Measurements from ENCODE around the gene SLC9A3.

The SLC9A3 gene

DNA sequence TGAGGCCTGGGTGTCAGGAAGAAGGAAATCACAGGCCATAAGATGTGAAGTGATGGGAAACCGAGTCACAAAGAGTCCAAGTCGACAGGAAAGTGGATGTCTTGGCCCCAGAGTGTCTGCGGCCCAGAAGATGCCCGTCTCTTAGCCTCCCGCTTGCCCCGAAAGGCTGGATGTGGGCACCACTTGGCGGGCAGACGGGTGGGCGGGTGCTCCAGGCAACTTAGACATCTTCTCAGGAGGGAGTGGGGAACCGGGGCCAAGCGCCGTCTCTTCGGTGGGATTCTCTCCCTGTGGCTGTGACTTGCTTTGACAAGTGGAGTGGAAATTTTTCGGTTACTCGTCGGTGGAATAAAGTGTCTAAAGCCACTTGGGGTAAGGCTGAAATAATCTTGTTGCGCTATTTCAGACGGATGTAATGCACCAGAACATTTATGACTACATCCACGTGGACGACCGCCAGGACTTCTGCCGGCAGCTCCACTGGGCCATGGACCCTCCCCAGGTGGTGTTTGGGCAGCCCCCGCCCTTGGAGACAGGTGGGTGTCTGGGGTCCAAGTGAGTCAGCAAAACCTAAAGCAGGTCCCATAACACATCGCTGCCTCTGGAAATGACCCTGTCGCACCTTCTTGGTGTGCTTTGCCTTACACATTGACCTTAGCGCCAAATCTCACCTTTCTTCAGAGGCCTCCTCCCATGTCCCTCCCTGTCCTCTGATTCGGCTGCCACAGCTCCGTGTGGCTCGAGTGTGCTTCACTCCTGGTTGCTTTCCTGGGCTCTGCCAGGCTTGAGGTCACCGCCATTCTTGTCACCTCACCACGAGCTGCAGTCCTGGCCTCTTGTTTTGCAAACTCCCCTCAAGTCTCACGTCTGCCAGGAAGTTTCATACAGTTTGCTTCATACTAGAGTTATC is 101.7 kb downstream of the SLC9A3 start:
- Histone ChIP-seq H4K91ac (ENCODE audit: low read depth, low read length) (no peak overlapping the region), H3K79me1 (ENCODE audit: low read length) (peaks cover 3% of the 10 kb centered on the region), H3K79me2 (ENCODE audit: control insufficient read depth, insufficient read depth, low read length, poor library complexity) (no peaks in the 10 kb centered on the region), H3K9me3 (ENCODE audit: insufficient read depth, low read depth, low read length) (no peaks in the 10 kb centered on the region), H3K9ac (ENCODE audit: low read length) (no peak overlapping the region), H2BK12ac (ENCODE audit: low read length) (no peak overlapping the region), H2BK5ac (ENCODE audit: low read depth, low read length, poor library complexity) (no peak overlapping the region), H4K12ac (ENCODE audit: low read depth, low read length) (no peak overlapping the region), H3K4me1 (ENCODE audit: control insufficient read depth in 1 of 2, insufficient read depth in 2 of 2, low read length in 2 of 2) (peaks cover 3 to 4% of the 10 kb centered on the region in 2 experiments), H3K4me2 (ENCODE audit: low read length) (no peak overlapping the region), H3K14ac (ENCODE audit: low read length) (no peak overlapping the region), H3K27me3 (ENCODE audit: insufficient read depth, low read length) (no peaks in the 10 kb centered on the region), H3K36me3 (ENCODE audit: control insufficient read depth in 1 of 2, insufficient read depth in 2 of 2, low read length in 2 of 2) (no peaks in the 10 kb centered on the region), H3K18ac (ENCODE audit: low read length) (no peak overlapping the region), H3K23ac (ENCODE audit: low read length) (no peak overlapping the region), H2AK5ac (ENCODE audit: low read length) (no peak overlapping the region), H3K27ac (ENCODE audit: low read depth, low read length) (no peak overlapping the region), H4K8ac (ENCODE audit: low read depth, low read length) (no peak overlapping the region), H2AFZ (ENCODE audit: insufficient read depth, low read length, poor library complexity) (no peak overlapping the region), H3K4ac (ENCODE audit: low read depth, low read length) (no peak overlapping the region), H3K4me3 (ENCODE audit: low read depth, low read length) (no peak overlapping the region), H2BK120ac (ENCODE audit: insufficient read depth, low read length, poor library complexity) (no peak overlapping the region)
- WGBS (ENCODE audit: extremely low coverage, insufficient coverage, insufficient read length) = no CpG with 5 or more reads among the region's 32 CpGs
- DNase-seq = no peak

DNA sequence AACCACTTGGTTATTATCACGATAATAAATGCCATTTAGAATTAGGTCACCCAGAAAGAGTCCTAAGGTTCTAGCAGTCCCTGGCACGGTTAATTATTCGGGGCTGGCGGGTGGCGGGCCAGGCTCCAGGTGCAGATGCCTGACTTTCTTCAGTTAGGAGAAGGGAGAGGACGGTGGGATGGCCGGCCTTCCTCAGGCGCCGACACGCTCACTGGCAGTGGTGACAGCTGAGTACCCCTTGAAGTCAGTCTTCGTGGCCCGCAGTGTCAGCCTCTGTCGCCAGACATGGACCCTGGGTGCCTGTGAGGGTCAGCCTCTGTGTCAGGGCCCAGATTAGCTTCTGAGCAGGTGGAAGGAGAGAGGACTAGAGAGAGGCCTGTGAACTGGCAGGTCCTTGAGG is 102.3 kb downstream of the SLC9A3 start:
- Histone ChIP-seq H3K79me1 (ENCODE audit: low read length) (peaks cover 3% of the 10 kb centered on the region), H2BK12ac (ENCODE audit: low read length) (no peak overlapping the region), H4K8ac (ENCODE audit: low read depth, low read length) (no peak overlapping the region), H3K4me2 (ENCODE audit: low read length) (no peak overlapping the region), H3K9ac (ENCODE audit: low read length) (no peak overlapping the region), H3K18ac (ENCODE audit: low read length) (no peak overlapping the region), H2AFZ (ENCODE audit: insufficient read depth, low read length, poor library complexity) (no peak overlapping the region), H3K9me3 (ENCODE audit: insufficient read depth, low read depth, low read length) (no peaks in the 10 kb centered on the region), H3K4me3 (ENCODE audit: low read depth, low read length) (no peak overlapping the region), H3K14ac (ENCODE audit: low read length) (no peak overlapping the region), H3K23ac (ENCODE audit: low read length) (no peak overlapping the region), H3K79me2 (ENCODE audit: control insufficient read depth, insufficient read depth, low read length, poor library complexity) (no peaks in the 10 kb centered on the region), H2BK5ac (ENCODE audit: low read depth, low read length, poor library complexity) (no peak overlapping the region), H4K12ac (ENCODE audit: low read depth, low read length) (no peak overlapping the region), H4K91ac (ENCODE audit: low read depth, low read length) (no peak overlapping the region), H3K27me3 (ENCODE audit: insufficient read depth, low read length) (no peaks in the 10 kb centered on the region), H3K4ac (ENCODE audit: low read depth, low read length) (no peak overlapping the region), H3K4me1 (ENCODE audit: control insufficient read depth in 1 of 2, insufficient read depth in 2 of 2, low read length in 2 of 2) (peaks cover 3 to 4% of the 10 kb centered on the region in 2 experiments), H2AK5ac (ENCODE audit: low read length) (no peak overlapping the region), H3K27ac (ENCODE audit: low read depth, low read length) (no peak overlapping the region), H2BK120ac (ENCODE audit: insufficient read depth, low read length, poor library complexity) (no peak overlapping the region), H3K36me3 (ENCODE audit: control insufficient read depth in 1 of 2, insufficient read depth in 2 of 2, low read length in 2 of 2) (no peaks in the 10 kb centered on the region)
- WGBS (ENCODE audit: extremely low coverage, insufficient coverage, insufficient read length) = no CpG with 5 or more reads among the region's 13 CpGs
- DNase-seq = no peak

DNA sequence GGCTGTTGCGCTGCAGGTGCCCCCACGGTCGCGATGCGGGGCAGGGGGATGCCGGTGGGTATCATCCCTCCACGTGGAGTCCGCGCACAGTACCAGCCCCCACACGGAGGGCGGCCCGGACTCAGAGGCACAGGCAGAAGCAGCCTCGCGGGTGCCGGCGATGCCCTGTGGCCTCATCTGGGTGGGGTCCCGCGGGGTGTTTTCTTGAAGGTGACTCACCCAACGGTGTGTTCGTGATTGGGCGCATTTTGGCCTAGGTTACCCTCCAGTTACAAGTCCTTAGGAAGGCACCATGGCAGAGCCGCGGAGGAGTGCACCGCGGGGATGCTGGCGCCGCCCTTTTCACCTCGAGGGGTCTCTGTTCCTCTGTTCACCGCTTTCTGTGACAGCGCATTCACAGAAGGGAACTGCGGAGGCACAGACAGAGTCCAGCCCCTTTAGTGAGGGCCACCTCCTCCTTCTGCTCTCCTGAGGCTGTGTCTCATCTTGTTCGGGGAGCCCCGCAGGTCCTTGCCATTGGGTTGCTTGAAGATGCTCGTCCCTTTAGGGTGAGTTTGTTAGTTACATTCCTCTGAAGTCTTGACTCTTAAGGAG is 102.9 kb downstream of the SLC9A3 start:
- no peaks in the 10 kb centered on the region for H3K27me3 ChIP-seq (ENCODE audit: insufficient read depth, low read length)
- H3K36me3 ChIP-seq (ENCODE audit: control insufficient read depth in 1 of 2, insufficient read depth in 2 of 2, low read length in 2 of 2) = no peaks in the 10 kb centered on the region
- H3K9ac ChIP-seq (ENCODE audit: low read length) = no peak overlapping the region
- H2BK120ac ChIP-seq (ENCODE audit: insufficient read depth, low read length, poor library complexity) = no peak overlapping the region
- no peak overlapping the region for H3K27ac ChIP-seq (ENCODE audit: low read depth, low read length)
- H3K18ac ChIP-seq (ENCODE audit: low read length) = no peak overlapping the region
- no peak overlapping the region for H2AK5ac ChIP-seq (ENCODE audit: low read length)
- WGBS (ENCODE audit: extremely low coverage, insufficient coverage, insufficient read length) = no CpG with 5 or more reads among the region's 34 CpGs
- no peak overlapping the region for H3K23ac ChIP-seq (ENCODE audit: low read length)
- H4K8ac ChIP-seq (ENCODE audit: low read depth, low read length) = no peak overlapping the region
- no peaks in the 10 kb centered on the region for H3K79me2 ChIP-seq (ENCODE audit: control insufficient read depth, insufficient read depth, low read length, poor library complexity)
- no peaks in the 10 kb centered on the region for H3K9me3 ChIP-seq (ENCODE audit: insufficient read depth, low read depth, low read length)
- H3K4me3 ChIP-seq (ENCODE audit: low read depth, low read length) = no peak overlapping the region
- H2BK5ac ChIP-seq (ENCODE audit: low read depth, low read length, poor library complexity) = no peak overlapping the region
- peaks cover 3% of the 10 kb centered on the region for H3K79me1 ChIP-seq (ENCODE audit: low read length)
- H3K4me1 ChIP-seq (ENCODE audit: control insufficient read depth in 1 of 2, insufficient read depth in 2 of 2, low read length in 2 of 2) = peaks cover 3 to 4% of the 10 kb centered on the region in 2 experiments
- H3K14ac ChIP-seq (ENCODE audit: low read length) = no peak overlapping the region
- H2AFZ ChIP-seq (ENCODE audit: insufficient read depth, low read length, poor library complexity) = no peak overlapping the region
- H2BK12ac ChIP-seq (ENCODE audit: low read length) = no peak overlapping the region
- H3K4ac ChIP-seq (ENCODE audit: low read depth, low read length) = no peak overlapping the region
- H3K4me2 ChIP-seq (ENCODE audit: low read length) = no peak overlapping the region
- H4K91ac ChIP-seq (ENCODE audit: low read depth, low read length) = no peak overlapping the region
- DNase-seq = no peak
- H4K12ac ChIP-seq (ENCODE audit: low read depth, low read length) = no peak overlapping the region

DNA sequence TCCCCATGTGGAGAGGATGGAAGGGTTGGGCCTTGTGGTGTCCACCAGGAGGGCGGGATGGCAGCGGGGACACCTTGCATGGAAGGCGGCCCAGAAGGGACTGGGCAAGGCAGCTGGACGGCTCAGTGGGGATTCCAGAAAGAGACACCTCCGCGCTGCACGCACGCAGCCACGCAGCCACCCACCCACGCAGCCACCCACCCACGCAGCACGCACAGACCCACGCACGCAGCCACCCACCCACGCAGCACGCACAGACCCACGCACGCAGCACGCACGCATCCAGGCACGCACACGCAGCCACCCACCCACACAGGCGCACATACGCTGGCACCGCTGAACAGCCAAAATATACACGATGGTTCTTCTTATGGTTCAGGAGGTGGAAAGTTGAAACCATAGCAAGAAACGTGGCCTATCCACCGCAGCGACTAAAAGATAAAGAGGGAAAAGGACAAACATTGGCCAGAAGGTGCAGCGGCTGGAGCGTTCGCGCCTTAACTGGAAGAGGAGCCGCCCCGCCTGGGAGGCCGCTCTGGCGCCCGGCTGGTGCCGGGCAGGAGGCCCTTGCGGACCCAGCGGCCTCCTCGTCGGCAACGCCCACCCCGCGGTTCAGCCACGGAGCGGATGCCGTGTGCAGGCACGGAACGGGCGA is 103.5 kb downstream of the SLC9A3 start:
- no peaks in the 10 kb centered on the region for H3K27me3 ChIP-seq (ENCODE audit: insufficient read depth, low read length)
- H2BK12ac ChIP-seq (ENCODE audit: low read length) = no peak overlapping the region
- peaks cover 8% of the 10 kb centered on the region for H3K79me1 ChIP-seq (ENCODE audit: low read length)
- H3K9me3 ChIP-seq (ENCODE audit: insufficient read depth, low read depth, low read length) = no peaks in the 10 kb centered on the region
- no peak for DNase-seq
- H3K27ac ChIP-seq (ENCODE audit: low read depth, low read length) = no peak overlapping the region
- no peak overlapping the region for H3K4ac ChIP-seq (ENCODE audit: low read depth, low read length)
- H4K12ac ChIP-seq (ENCODE audit: low read depth, low read length) = no peak overlapping the region
- H4K91ac ChIP-seq (ENCODE audit: low read depth, low read length) = no peak overlapping the region
- peaks cover 7 to 8% of the 10 kb centered on the region in 2 experiments for H3K4me1 ChIP-seq (ENCODE audit: control insufficient read depth in 1 of 2, insufficient read depth in 2 of 2, low read length in 2 of 2)
- no CpG with 5 or more reads among the region's 52 CpGs for WGBS (ENCODE audit: extremely low coverage, insufficient coverage, insufficient read length)
- H3K14ac ChIP-seq (ENCODE audit: low read length) = no peak overlapping the region
- H4K8ac ChIP-seq (ENCODE audit: low read depth, low read length) = no peak overlapping the region
- H2AK5ac ChIP-seq (ENCODE audit: low read length) = no peak overlapping the region
- H2BK120ac ChIP-seq (ENCODE audit: insufficient read depth, low read length, poor library complexity) = no peak overlapping the region
- no peak overlapping the region for H3K18ac ChIP-seq (ENCODE audit: low read length)
- no peak overlapping the region for H3K4me2 ChIP-seq (ENCODE audit: low read length)
- H3K4me3 ChIP-seq (ENCODE audit: low read depth, low read length) = no peak overlapping the region
- H3K9ac ChIP-seq (ENCODE audit: low read length) = no peak overlapping the region
- H2AFZ ChIP-seq (ENCODE audit: insufficient read depth, low read length, poor library complexity) = no peak overlapping the region
- no peak overlapping the region for H3K23ac ChIP-seq (ENCODE audit: low read length)
- H3K36me3 ChIP-seq (ENCODE audit: control insufficient read depth in 1 of 2, insufficient read depth in 2 of 2, low read length in 2 of 2) = no peaks in the 10 kb centered on the region
- no peaks in the 10 kb centered on the region for H3K79me2 ChIP-seq (ENCODE audit: control insufficient read depth, insufficient read depth, low read length, poor library complexity)
- H2BK5ac ChIP-seq (ENCODE audit: low read depth, low read length, poor library complexity) = no peak overlapping the region
